Measurements from ENCODE around the gene XYLT1. TPM values are rescaled to one million over a fixed set of nuclear protein-coding genes. Genes with fewer than 3 reads are reported as not detected.

Gene XYLT1
- total RNA-seq, 1 experiment from 2014 or later: 25.0 TPM

- POLR2A ChIA-PET: no interaction called here
- no peak for ATAC-seq
- Mint-ChIP-seq H3K27me3 (ENCODE audit: low read depth) (no peaks in the 10 kb centered on the region), H3K27ac (no peak overlapping the region), H3K4me1 (no peaks in the 10 kb centered on the region), H3K9me3 (no peaks in the 10 kb centered on the region), H3K4me3 (no peak overlapping the region), H3K36me3 (no peaks in the 10 kb centered on the region)
- CTCF ChIA-PET: no interaction called here
- DNase-seq (ENCODE audit: low spot score): no peak
- no peak for TF ChIP-seq ATF6 (CRISPR knock-in tag; IDR thresholded peaks at IDR 0.05)
- no peak for TF ChIP-seq ZNF263 (CRISPR knock-in tag; IDR thresholded peaks at IDR 0.05; ENCODE audit: low read depth)
- no peak for TF ChIP-seq ZBTB21 (CRISPR knock-in tag; IDR thresholded peaks at IDR 0.05; ENCODE audit: borderline replicate concordance)
- no peak for TF ChIP-seq PRRX2 (CRISPR knock-in tag; IDR thresholded peaks at IDR 0.05)
- TF ChIP-seq, protein P1, sequence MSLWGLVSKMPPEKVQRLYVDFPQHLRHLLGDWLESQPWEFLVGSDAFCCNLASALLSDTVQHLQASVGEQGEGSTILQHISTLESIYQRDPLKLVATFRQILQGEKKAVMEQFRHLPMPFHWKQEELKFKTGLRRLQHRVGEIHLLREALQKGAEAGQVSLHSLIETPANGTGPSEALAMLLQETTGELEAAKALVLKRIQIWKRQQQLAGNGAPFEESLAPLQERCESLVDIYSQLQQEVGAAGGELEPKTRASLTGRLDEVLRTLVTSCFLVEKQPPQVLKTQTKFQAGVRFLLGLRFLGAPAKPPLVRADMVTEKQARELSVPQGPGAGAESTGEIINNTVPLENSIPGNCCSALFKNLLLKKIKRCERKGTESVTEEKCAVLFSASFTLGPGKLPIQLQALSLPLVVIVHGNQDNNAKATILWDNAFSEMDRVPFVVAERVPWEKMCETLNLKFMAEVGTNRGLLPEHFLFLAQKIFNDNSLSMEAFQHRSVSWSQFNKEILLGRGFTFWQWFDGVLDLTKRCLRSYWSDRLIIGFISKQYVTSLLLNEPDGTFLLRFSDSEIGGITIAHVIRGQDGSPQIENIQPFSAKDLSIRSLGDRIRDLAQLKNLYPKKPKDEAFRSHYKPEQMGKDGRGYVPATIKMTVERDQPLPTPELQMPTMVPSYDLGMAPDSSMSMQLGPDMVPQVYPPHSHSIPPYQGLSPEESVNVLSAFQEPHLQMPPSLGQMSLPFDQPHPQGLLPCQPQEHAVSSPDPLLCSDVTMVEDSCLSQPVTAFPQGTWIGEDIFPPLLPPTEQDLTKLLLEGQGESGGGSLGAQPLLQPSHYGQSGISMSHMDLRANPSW (CRISPR knock-in tag; conservative IDR thresholded peaks at IDR 0.05; ENCODE audit: low read depth): no peak
- no peak for TF ChIP-seq ZNF138 (CRISPR knock-in tag; conservative IDR thresholded peaks at IDR 0.05)
- TF ChIP-seq IRF2 (CRISPR knock-in tag; IDR thresholded peaks at IDR 0.05; ENCODE audit: borderline replicate concordance, low read depth): no peak
- TF ChIP-seq, protein P2, sequence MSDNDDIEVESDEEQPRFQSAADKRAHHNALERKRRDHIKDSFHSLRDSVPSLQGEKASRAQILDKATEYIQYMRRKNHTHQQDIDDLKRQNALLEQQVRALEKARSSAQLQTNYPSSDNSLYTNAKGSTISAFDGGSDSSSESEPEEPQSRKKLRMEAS (CRISPR knock-in tag; IDR thresholded peaks at IDR 0.05): no peak
- no peak for TF ChIP-seq IRF1 (CRISPR knock-in tag; IDR thresholded peaks at IDR 0.05)
- TF ChIP-seq MYBL2 (CRISPR knock-in tag; IDR thresholded peaks at IDR 0.05): no peak
- TF ChIP-seq, protein P3, sequence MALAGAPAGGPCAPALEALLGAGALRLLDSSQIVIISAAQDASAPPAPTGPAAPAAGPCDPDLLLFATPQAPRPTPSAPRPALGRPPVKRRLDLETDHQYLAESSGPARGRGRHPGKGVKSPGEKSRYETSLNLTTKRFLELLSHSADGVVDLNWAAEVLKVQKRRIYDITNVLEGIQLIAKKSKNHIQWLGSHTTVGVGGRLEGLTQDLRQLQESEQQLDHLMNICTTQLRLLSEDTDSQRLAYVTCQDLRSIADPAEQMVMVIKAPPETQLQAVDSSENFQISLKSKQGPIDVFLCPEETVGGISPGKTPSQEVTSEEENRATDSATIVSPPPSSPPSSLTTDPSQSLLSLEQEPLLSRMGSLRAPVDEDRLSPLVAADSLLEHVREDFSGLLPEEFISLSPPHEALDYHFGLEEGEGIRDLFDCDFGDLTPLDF (CRISPR knock-in tag; IDR thresholded peaks at IDR 0.05): no peak
- no peak for TF ChIP-seq CTCF (IDR thresholded peaks at IDR 0.05)
- no peak for TF ChIP-seq JAZF1 (CRISPR knock-in tag; IDR thresholded peaks at IDR 0.05)
- TF ChIP-seq CREB1 (CRISPR knock-in tag; IDR thresholded peaks at IDR 0.05): no peak
- TF ChIP-seq, protein P4, sequence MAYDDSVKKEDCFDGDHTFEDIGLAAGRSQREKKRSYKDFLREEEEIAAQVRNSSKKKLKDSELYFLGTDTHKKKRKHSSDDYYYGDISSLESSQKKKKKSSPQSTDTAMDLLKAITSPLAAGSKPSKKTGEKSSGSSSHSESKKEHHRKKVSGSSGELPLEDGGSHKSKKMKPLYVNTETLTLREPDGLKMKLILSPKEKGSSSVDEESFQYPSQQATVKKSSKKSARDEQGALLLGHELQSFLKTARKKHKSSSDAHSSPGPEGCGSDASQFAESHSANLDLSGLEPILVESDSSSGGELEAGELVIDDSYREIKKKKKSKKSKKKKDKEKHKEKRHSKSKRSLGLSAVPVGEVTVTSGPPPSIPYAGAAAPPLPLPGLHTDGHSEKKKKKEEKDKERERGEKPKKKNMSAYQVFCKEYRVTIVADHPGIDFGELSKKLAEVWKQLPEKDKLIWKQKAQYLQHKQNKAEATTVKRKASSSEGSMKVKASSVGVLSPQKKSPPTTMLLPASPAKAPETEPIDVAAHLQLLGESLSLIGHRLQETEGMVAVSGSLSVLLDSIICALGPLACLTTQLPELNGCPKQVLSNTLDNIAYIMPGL (CRISPR knock-in tag; IDR thresholded peaks at IDR 0.05): no peak
- TF ChIP-seq, protein P5, sequence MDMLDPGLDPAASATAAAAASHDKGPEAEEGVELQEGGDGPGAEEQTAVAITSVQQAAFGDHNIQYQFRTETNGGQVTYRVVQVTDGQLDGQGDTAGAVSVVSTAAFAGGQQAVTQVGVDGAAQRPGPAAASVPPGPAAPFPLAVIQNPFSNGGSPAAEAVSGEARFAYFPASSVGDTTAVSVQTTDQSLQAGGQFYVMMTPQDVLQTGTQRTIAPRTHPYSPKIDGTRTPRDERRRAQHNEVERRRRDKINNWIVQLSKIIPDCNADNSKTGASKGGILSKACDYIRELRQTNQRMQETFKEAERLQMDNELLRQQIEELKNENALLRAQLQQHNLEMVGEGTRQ (CRISPR knock-in tag; IDR thresholded peaks at IDR 0.05): no peak
- TF ChIP-seq, protein P6, sequence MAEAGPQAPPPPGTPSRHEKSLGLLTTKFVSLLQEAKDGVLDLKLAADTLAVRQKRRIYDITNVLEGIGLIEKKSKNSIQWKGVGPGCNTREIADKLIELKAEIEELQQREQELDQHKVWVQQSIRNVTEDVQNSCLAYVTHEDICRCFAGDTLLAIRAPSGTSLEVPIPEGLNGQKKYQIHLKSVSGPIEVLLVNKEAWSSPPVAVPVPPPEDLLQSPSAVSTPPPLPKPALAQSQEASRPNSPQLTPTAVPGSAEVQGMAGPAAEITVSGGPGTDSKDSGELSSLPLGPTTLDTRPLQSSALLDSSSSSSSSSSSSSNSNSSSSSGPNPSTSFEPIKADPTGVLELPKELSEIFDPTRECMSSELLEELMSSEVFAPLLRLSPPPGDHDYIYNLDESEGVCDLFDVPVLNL (CRISPR knock-in tag; IDR thresholded peaks at IDR 0.05; ENCODE audit: borderline replicate concordance, low read depth): no peak
Observed at GRCh38 chr16:17143546-17144419, 327.0 kb downstream of the XYLT1 start.
